Measurements from ENCODE around the gene ACLY. TPM values are rescaled to one million over a fixed set of nuclear protein-coding genes. Genes with fewer than 3 reads are reported as not detected.

ACLY gene
- total RNA-seq, result 100 to 1,000 TPM; 153 to 161 TPM

DNA sequence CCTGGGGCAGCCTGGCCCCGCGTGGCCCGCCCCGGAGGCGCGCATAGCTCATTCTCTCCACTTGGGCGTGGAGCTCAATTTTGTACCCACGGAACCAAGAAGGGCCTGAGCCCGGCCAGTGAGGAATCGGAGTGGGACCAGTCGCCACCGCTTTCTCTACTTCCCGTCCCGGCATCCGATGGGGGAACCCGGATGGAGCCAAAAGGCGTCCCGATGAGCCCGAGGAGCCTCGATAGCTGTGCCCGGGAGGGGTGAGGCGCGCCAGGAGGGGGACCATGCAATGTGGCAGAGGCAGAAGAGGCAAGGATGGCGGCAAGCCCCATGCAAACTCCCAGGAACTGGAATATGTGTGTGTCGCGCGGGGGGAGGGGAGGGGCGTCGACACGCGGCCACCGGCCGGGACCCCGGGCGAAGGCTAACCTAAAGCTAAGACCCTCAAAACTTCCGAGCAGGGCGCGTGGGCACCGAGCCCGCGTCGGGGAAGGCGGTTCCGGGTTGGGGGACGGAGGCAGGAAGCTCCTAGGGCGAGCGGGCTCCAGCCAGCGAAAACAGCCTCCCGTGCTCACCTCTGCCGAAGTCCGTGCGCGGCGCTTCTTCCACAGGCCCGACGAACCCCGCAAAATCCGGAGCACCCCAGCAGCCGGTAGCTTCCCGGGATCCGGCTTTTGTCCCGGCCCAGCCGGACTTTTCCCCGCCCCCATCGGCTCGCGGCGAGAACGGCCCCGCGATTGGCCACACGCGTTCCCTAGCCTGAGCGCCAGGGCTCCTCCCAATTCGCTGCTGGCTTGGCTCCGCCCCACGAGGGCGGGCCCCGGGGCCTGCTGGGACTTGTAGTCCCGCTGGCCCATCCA, at the start of gene ACLY:
TSS of gene ACLY (minus strand) at position 638 of the 851 bp plus-strand sequence. CDS start 5,078 bp downstream, outside the sequence.
- H3K27me3 Mint-ChIP-seq (ENCODE audit: low read depth), result no peaks in the 10 kb centered on the region
- peak; percentile 96 for DNase-seq
- H3K4me1 Mint-ChIP-seq (ENCODE audit: low read depth), result peaks cover 39% of the 10 kb centered on the region
- H3K36me3 Mint-ChIP-seq (ENCODE audit: low read depth), result peaks cover 6% of the 10 kb centered on the region
- intact Hi-C loops (cut with micrococcal nuclease), result loop anchor here (1.0 to 5.0 kb wide), 9 partner anchors 12 to 1254 kb away; partner anchors contain the start of genes CNP, DNAJC7, EIF1 and KLHL11
- no peaks in the 10 kb centered on the region for H3K9me3 Mint-ChIP-seq
- peak within 1 kb of the TSS; percentile 82 for H3K27ac Mint-ChIP-seq
- CTCF ChIA-PET, result interaction anchor here (1.1 to 1.2 kb wide), 2 partner anchors 10 to 223 kb away, joined by 4 to 6 read pairs; no protein-coding TSS in a partner anchor
- peak within 1 kb of the TSS; percentile 94 for H3K4me3 Mint-ChIP-seq

DNA sequence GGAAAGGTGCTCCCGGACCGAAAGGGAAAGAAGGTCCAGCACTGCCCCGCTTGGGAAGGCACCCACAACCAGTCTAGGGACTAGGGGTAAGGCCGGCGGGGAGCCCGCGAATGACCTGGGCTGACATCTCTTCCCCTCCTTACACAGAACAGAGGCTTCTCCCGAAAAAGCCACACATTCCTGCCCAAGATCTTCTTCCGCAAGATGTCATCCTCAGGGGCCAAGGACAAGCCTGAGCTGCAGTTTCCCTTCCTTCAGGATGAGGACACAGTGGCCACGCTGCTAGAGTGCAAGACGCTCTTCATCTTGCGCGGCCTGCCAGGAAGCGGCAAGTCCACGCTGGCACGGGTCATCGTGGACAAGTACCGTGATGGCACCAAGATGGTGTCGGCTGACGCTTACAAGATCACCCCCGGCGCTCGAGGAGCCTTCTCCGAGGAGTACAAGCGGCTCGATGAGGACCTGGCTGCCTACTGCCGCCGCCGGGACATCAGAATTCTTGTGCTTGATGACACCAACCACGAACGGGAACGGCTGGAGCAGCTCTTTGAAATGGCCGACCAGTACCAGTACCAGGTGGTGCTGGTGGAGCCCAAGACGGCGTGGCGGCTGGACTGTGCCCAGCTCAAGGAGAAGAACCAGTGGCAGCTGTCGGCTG, 49.3 kb upstream of the ACLY start:
- intact Hi-C loops (cut with micrococcal nuclease), result loop anchor here (2.0 kb wide), 2 partner anchors 49 to 103 kb away; partner anchors contain the start of genes ACLY and KLHL11
- Mint-ChIP-seq H3K36me3 (ENCODE audit: low read depth) (peaks cover 21% of the 10 kb centered on the region), H3K9me3 (no peaks in the 10 kb centered on the region), H3K27ac (peak overlapping the region; percentile 86), H3K27me3 (ENCODE audit: low read depth) (no peaks in the 10 kb centered on the region), H3K4me3 (peak overlapping the region; percentile 80), H3K4me1 (ENCODE audit: low read depth) (peaks cover 44% of the 10 kb centered on the region)
- CTCF ChIA-PET, result interaction anchor here (1.3 to 10.6 kb wide), 2 partner anchors 53 to 438 kb away, joined by 4 to 117 read pairs; partner anchors contain the start of genes DNAJC7 and NKIRAS2
- DNase-seq, result no peak

DNA sequence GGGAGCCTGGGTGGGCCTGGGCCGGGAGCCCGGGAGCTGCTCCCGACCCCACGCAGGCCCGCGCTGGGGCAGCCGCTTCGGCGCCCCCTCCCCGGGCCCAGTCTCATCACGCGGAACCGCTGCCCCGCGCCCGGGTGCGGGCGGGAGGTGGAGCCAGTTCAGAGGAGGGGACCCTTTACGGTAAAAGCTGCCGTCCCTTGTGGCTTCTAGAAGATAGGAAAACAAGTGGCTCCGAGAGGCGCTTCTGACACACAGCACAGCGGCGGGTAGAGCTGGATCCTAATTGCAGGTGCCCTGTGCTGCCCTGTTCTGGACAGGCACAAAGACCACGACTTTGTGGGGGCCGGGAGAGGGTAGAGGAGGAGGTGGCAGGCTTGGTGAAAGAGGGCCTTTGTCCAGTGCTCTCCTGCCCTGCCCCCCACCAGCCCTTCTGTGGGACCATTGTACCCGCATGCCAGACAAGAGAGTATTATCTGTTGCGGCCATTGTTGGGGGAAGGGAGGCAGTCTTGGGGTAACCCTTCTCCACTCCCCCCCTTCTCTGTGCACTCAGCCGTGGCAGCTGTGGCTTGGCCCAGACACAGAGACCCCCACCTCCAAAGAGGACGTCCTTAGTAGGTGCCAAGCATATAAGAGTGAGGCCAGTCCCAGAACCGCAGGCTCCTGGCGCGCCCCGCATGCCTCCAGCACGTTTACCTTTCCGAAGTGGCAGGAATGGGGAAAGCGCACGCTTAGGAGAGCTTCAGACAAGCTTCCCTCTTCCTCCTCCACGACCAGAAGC, 48.6 kb upstream of the ACLY start:
- peak overlapping the region; percentile 86 for H3K27ac Mint-ChIP-seq
- peaks cover 40% of the 10 kb centered on the region for H3K4me1 Mint-ChIP-seq (ENCODE audit: low read depth)
- H3K27me3 Mint-ChIP-seq (ENCODE audit: low read depth), result no peaks in the 10 kb centered on the region
- CTCF ChIA-PET, result interaction anchor here (0.6 to 10.6 kb wide), 6 partner anchors 54 to 439 kb away, joined by 3 to 117 read pairs (median 4); partner anchors contain the start of genes DNAJC7 and NKIRAS2
- DNase-seq, result peak; percentile 62
- H3K4me3 Mint-ChIP-seq, result peak overlapping the region; percentile 80
- H3K9me3 Mint-ChIP-seq, result no peaks in the 10 kb centered on the region
- intact Hi-C loops (cut with micrococcal nuclease), result loop anchor here (2.0 kb wide), 2 partner anchors 49 to 103 kb away; partner anchors contain the start of genes ACLY and KLHL11
- peaks cover 17% of the 10 kb centered on the region for H3K36me3 Mint-ChIP-seq (ENCODE audit: low read depth)

DNA sequence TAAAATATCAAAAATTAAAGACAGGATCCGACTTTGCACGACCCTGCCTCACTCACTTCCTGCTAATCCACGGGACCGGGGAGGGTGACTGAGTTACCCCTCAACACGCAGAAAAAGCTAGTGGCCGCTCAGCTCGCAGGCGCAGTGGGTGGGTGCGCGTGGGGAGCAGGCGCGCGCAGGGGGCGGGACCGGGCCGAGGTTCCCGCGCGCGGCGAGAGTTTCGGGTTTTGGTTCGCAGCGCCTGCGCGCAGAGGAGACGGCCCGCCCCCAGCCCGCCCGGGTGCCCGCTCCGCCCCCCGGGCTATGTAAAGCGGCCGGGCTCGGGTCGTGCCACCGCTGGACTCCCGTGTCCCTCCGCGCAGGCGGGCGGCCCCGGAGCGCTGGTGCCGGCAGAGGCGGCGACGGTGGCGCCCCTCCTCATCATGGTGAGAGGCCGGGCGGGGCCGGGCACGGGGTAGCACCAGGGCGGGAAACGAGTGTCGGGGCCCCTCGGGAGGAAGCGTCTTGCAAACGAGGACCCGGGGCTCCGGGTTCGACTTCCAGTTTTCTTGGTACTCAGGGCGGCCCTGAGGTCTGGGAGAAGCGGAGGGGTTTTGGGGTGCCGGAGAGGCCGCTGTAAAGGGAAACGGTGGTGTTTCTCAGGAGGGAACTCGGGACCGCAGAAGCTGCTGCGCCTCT, 47.9 kb upstream of the ACLY start, which contains the start of gene CNP:
TSS of gene CNP (plus strand) at position 333 of the 678 bp plus-strand sequence. CDS start at position 423, 90 bp downstream.
- no peaks in the 10 kb centered on the region for H3K27me3 Mint-ChIP-seq (ENCODE audit: low read depth)
- H3K36me3 Mint-ChIP-seq (ENCODE audit: low read depth), result peaks cover 13% of the 10 kb centered on the region
- intact Hi-C loops (cut with micrococcal nuclease), result loop anchor here (1.0 to 2.0 kb wide), 5 partner anchors 48 to 189 kb away; partner anchors contain the start of genes ACLY, DNAJC7 and KLHL11
- peaks cover 38% of the 10 kb centered on the region for H3K4me1 Mint-ChIP-seq (ENCODE audit: low read depth)
- peak within 1 kb of the TSS; percentile 80 for H3K4me3 Mint-ChIP-seq
- H3K9me3 Mint-ChIP-seq, result no peaks in the 10 kb centered on the region
- peak within 1 kb of the TSS; percentile 86 for H3K27ac Mint-ChIP-seq
- DNase-seq, result peak; percentile 88
- CTCF ChIA-PET, result interaction anchor here (0.6 to 10.6 kb wide), 7 partner anchors 36 to 190 kb away, joined by 3 to 117 read pairs (median 4); partner anchors contain the start of genes DNAJC7, NKIRAS2 and ODAD4

DNA sequence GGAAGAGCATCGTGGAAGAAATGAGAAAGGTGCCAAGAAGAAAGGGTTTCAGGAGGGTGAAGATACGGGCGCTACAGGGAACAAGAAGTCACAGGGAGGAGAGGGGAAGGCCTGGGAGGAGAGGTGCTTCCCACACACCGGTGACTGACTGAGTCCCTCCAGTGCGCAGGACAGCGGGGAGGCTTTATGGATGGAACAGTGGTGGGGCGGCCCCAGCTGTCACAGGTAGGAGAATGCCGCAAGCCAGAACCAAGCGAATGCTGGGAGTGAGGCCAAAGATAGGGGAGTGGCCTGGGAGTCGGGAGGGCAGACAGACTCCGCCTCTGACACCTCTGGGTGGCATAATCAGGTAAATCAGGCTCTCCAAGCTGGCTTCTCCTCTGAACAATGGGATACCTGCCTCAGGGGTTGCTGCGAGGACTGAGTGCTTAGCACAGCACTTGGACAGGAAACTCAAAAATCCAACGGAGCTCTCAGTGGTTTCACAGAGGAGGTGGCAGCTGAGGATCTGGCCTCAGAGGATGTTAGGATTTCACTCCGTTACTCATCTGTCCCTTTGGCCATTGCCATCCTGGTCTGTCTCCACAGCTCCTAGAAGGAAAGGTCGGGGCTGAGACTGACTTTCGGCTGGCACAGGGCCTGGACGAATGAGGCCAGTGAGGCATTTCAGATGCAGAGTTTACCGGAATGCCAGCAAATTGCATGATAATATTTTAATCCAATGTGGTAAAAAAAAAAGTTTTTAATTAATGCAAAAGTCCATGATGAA, 47.1 kb upstream of the ACLY start:
- peak overlapping the region; percentile 80 for H3K4me3 Mint-ChIP-seq
- peak overlapping the region; percentile 61 for H3K27ac Mint-ChIP-seq
- H3K4me1 Mint-ChIP-seq (ENCODE audit: low read depth), result peaks cover 35% of the 10 kb centered on the region
- CTCF ChIA-PET, result interaction anchor here (0.9 to 10.6 kb wide), 9 partner anchors 35 to 570 kb away, joined by 3 to 117 read pairs (median 4); partner anchors contain the start of genes DHX58, DNAJC7, NAGLU and NKIRAS2
- DNase-seq, result peak; percentile 88
- H3K27me3 Mint-ChIP-seq (ENCODE audit: low read depth), result no peaks in the 10 kb centered on the region
- intact Hi-C loops (cut with micrococcal nuclease), result loop anchor here (1.0 to 2.0 kb wide), 6 partner anchors 47 to 215 kb away; partner anchors contain the start of genes ACLY, DNAJC7, KCNH4 and KLHL11
- H3K36me3 Mint-ChIP-seq (ENCODE audit: low read depth), result peaks cover 13% of the 10 kb centered on the region
- no peaks in the 10 kb centered on the region for H3K9me3 Mint-ChIP-seq

DNA sequence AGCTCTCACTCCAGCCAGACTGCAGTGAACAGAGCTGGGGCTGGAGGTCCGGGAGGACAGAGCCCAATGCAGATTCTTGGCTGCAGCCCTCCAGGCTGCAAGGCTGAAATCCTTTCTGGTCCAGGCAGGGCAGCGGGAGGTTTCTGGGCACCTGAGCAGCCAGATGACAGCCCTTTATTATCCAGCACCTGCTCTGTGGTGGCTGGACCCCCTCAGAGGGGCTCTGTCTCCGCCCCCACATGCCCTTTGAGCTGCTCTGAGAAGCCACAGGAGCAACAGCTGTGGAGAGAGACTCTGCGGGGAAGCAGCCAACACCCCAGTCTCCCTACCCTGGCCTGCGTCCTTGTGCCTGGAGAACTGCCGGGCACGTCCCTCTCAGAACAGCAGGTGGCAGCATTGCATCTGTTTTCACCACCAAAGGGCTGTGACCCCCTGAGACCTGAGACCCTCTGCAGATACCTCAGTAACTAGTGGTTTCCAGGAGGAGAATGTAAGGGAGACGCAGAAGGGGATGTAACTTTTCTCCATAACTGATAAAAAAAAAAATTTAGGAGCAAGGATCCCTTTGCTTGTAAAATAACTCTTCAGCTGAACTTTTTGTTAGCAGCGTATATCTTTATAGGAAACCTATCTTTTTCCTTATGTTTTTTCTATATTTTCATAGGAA, 44.1 kb upstream of the ACLY start:
- H3K4me3 Mint-ChIP-seq, result no peak overlapping the region
- intact Hi-C loops (cut with micrococcal nuclease), result loop anchor here (1.0 kb wide), 1 partner anchor 153 kb away; no protein-coding TSS in a partner anchor
- DNase-seq, result peak; percentile 83
- peaks cover 18% of the 10 kb centered on the region for H3K4me1 Mint-ChIP-seq (ENCODE audit: low read depth)
- no peaks in the 10 kb centered on the region for H3K9me3 Mint-ChIP-seq
- H3K27ac Mint-ChIP-seq, result no peak overlapping the region
- peaks cover under 1% of the 10 kb centered on the region for H3K36me3 Mint-ChIP-seq (ENCODE audit: low read depth)
- H3K27me3 Mint-ChIP-seq (ENCODE audit: low read depth), result no peaks in the 10 kb centered on the region
- CTCF ChIA-PET, result interaction anchor here (0.6 to 10.6 kb wide), 35 partner anchors 11 to 318 kb away, joined by 3 to 117 read pairs (median 4); partner anchors contain the start of genes DHX58, DNAJC7, NKIRAS2 and ODAD4

DNA sequence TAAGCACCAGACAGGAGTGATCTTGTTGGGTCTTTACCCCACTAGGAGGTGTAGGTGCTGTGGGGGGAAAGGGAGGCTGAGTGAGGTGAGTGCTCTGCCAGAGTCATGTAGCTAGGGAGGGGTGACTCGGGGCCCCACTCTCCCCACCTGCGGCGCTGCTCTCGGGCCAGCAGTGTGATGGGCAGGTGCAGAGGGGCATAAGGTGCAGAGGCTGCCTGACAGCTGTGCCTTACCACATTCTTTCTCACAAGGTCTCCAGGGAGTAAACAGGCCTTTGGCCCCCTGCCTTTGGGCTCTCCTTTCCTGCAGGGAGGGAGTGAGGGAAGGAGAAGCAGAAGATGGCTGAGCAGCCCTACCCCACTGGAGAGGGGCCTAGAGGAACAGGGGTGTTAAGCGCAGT, 43.4 kb upstream of the ACLY start:
- intact Hi-C loops (cut with micrococcal nuclease), result no loop called here

DNA sequence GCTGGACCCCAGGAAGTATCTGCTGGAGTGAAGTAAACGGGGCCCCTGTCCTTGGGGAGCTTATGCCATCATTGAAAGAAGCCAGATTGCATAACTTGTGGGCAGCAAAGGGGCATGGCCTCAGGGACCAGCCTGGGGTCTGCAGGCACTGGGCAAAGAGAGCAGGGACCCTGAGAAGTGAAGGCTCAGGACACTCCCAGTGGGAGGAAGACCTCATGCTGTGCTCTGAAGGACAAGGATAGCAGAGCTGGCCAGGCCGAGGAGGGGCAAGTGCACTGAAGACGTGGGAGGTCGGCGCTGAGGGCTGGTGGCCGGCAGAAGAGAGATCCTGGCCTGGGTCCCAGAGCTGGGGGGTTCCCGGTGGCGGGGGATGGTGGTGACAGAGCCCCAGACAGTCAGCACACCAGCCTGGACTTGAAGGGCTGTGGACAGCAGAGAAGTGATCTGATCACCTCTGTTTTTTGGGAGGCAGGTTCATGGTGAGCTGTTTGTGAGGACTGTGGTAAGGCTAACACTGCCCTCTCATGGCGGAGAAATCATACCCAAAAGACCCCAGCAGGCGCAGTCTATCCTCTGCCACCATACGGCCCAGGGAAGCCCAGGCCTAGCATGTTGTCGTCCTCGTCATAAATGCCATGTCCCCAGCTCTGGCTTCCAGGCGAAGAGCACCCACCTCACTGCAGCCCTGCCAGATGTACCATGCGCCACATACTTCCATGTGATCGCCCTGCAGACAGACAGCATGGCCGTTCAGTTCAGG, 40.8 kb upstream of the ACLY start:
- Mint-ChIP-seq H3K36me3 (ENCODE audit: low read depth) (no peaks in the 10 kb centered on the region), H3K27ac (no peak overlapping the region), H3K9me3 (no peaks in the 10 kb centered on the region), H3K4me1 (ENCODE audit: low read depth) (no peaks in the 10 kb centered on the region), H3K4me3 (no peak overlapping the region), H3K27me3 (ENCODE audit: low read depth) (no peaks in the 10 kb centered on the region)
- peak; percentile 19 for DNase-seq
- CTCF ChIA-PET, result interaction anchor here (0.8 to 10.6 kb wide), 4 partner anchors 31 to 185 kb away, joined by 3 to 117 read pairs (median 3); partner anchors contain the start of genes DNAJC7 and NKIRAS2
- intact Hi-C loops (cut with micrococcal nuclease), result loop anchor here (1.0 kb wide), 1 partner anchor 221 kb away; no protein-coding TSS in a partner anchor

More for the DNA sequence above, 43.4 kb upstream of the ACLY start:
- H3K27me3 Mint-ChIP-seq (ENCODE audit: low read depth), result no peaks in the 10 kb centered on the region
- no peaks in the 10 kb centered on the region for H3K9me3 Mint-ChIP-seq
- CTCF ChIA-PET, result interaction anchor here (0.6 to 10.6 kb wide), 9 partner anchors 17 to 156 kb away, joined by 4 to 117 read pairs (median 7); partner anchors contain the start of genes DNAJC7, NKIRAS2 and ODAD4
- DNase-seq, result no peak
- H3K4me1 Mint-ChIP-seq (ENCODE audit: low read depth), result peaks cover 11% of the 10 kb centered on the region
- H3K27ac Mint-ChIP-seq, result no peak overlapping the region
- H3K4me3 Mint-ChIP-seq, result no peak overlapping the region
- H3K36me3 Mint-ChIP-seq (ENCODE audit: low read depth), result no peaks in the 10 kb centered on the region

DNA sequence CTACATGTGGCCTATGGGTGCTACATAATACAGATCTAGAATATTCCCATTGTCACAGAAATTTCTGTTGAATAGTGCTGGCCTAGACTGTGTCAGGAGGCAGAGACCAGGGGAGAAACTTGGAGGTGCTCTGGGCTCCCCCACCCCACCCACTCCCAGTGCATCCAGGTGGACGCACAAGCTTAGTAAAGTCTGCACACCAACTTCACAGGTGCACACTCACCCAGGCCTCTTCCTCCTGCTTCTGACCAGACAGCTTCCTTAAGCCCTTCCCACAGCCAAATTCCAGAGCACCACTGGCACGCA, 40.2 kb upstream of the ACLY start:
- no peaks in the 10 kb centered on the region for H3K4me1 Mint-ChIP-seq (ENCODE audit: low read depth)
- intact Hi-C loops (cut with micrococcal nuclease), result loop anchor here (1.0 kb wide), 1 partner anchor 221 kb away; no protein-coding TSS in a partner anchor

More for the DNA sequence above, 40.2 kb upstream of the ACLY start:
- DNase-seq, result no peak
- Mint-ChIP-seq H3K36me3 (ENCODE audit: low read depth) (no peaks in the 10 kb centered on the region), H3K4me3 (no peak overlapping the region), H3K27me3 (ENCODE audit: low read depth) (no peaks in the 10 kb centered on the region), H3K9me3 (no peaks in the 10 kb centered on the region), H3K27ac (no peak overlapping the region)
- CTCF ChIA-PET, result interaction anchor here (0.6 to 10.6 kb wide), 3 partner anchors 30 to 221 kb away, joined by 3 to 117 read pairs (median 3); partner anchors contain the start of genes DNAJC7 and NKIRAS2
